ENCODE results near the gene SNX9. TPM values are rescaled to one million over a fixed set of nuclear protein-coding genes. Genes with fewer than 3 reads are reported as not detected.

Gene SNX9
- total and polyA plus RNA-seq, 10 of the 15 experiments (the other 5 are each of a cell fraction or from before 2014, with no cell fraction given) = 0.03 to 2.0 (median 0.37) TPM

- in situ Hi-C loops (cut with MboI) = no loop called here
Observed at GRCh38 chr6:157929765-157930319, 106.8 kb downstream of the SNX9 start.

More at GRCh38 chr6:157929765-157930319, 106.8 kb downstream of the SNX9 start:
- Histone ChIP-seq H3K4me1 (ENCODE audit: control insufficient read depth, insufficient read depth, low read length) (no peaks in the 10 kb centered on the region), H3K4me2 (ENCODE audit: control insufficient read depth, insufficient read depth) (no peak overlapping the region), H3K27me3 (replicated peaks in 1 of 2; ENCODE audit: control insufficient read depth in 2 of 2, insufficient read depth in 2 of 2, low read length in 1 of 2) (no peaks in the 10 kb centered on the region; a peak in 1 of 4 replicates), H3K36me3 (ENCODE audit: control insufficient read depth in 2 of 2, insufficient read depth in 2 of 2, low read length in 1 of 2) (no peaks in the 10 kb centered on the region), H3K9me3 (replicated peaks; ENCODE audit: control insufficient read depth, insufficient read depth, low read length) (no peaks in the 10 kb centered on the region), H3K4me3 (no peak overlapping the region), H3K27ac (ENCODE audit: control insufficient read depth, insufficient read depth) (no peak overlapping the region), H3K79me2 (ENCODE audit: control insufficient read depth, insufficient read depth, low read length) (no peaks in the 10 kb centered on the region), H2AFZ (ENCODE audit: control insufficient read depth, low read depth, low read length) (no peak overlapping the region), H3K9ac (ENCODE audit: control insufficient read depth, insufficient read depth, low read length) (no peak overlapping the region), H4K20me1 (ENCODE audit: control insufficient read depth, insufficient read depth) (no peaks in the 10 kb centered on the region)
- WGBS (ENCODE audit: insufficient coverage, insufficient replicate concordance, low lambda C conversion rate, missing lambda C conversion rate) = 75% methylated on average over 3 of the region's 3 CpGs
- SMC1A ChIA-PET (ENCODE audit: uncharacterized antibody, unreplicated experiment) = interaction anchor here (0.6 kb wide), 1 partner anchor 817 kb away, joined by 3 read pairs; no protein-coding TSS in a partner anchor
- POLR2A ChIA-PET = no interaction called here
- ATAC-seq (no peak), FAIRE-seq (no peak), DNase-seq (ENCODE audit: low read depth, low spot score) (no peak)
- RAD21 ChIA-PET (ENCODE audit: unreplicated experiment) = no interaction called here
- no TSS peak for BruUV-seq (replicated peaks)
- intact Hi-C loops (cut with micrococcal nuclease; ENCODE audit: unreplicated experiment) = no loop called here
- CTCF ChIA-PET = no interaction called here
- no peak for TF ChIP-seq ZBTB4 (CRISPR knock-in tag; IDR thresholded peaks at IDR 0.05)
- no peak for TF ChIP-seq ZBTB33 (IDR thresholded peaks at IDR 0.05)
- peak; percentile 57 for TF ChIP-seq ZBTB40 (IDR thresholded peaks at IDR 0.05; ENCODE audit: borderline replicate concordance)
